CD4-positive, alpha-beta T cell treated with Interleukin-12 subunit alpha and Interleukin-12 subunit beta, for 1 hour (primary cell): Measurements from ENCODE around the gene KIF25.

Source experiments
- DNase-seq: peaks from one replicate; pipeline ENCODE4 v3.0.0-alpha.2; 2020

Gene KIF25, protein sequence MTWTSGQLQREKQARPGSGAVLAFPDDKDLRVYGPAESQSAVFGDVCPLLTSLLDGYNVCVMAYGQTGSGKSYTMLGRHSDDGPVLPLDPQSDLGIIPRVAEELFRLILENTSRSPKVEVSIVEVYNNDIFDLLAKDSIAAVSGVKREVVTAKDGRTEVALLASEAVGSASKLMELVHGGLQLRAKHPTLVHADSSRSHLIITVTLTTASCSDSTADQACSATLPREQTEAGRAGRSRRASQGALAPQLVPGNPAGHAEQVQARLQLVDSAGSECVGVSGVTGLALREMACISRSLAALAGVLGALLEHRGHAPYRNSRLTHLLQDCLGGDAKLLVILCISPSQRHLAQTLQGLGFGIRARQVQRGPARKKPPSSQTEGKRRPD

DNA sequence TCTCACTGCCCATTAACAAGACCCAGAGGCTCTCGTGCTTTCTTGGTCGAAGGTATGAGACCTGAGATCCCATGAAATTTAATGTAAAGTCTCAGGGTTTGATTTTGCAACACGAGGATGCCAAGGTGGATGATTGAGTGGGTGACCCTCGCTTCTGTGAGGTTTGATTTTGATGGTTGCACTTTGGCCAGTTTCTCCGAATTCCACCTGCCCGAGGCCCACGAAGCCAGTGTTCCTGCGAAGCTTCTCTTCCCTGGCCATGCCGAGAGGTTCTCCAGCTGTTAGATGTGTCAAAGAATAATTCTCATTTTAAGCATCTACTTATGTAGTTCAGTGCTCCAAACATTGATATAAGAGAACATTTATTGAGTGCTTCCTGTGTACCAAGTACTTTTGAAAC lies at the start of gene KIF25:
KIF25 (plus strand) TSS at position 30 of the 400 bp plus-strand sequence. CDS start 31,915 bp downstream, outside the sequence.
- no peak for DNase-seq

DNA sequence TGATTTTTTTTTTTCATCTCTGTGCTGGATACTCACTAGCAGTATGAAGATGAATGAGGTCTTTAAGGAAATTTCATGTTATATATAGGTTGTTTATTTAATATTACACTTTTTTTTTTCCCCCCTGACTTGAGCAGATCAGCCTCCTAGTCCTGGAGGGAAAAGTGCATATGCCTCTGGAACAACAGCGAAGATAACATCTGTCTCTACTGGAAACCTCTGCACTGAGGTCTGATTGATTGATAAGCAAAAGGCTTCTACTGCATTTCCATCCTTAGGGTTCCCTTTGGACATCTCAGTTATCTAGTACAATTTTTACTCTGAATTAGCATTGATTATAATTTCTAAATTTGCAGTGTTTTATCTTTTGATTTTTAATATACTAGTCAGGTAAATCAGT lies 49.8 kb upstream of the KIF25 start:
- DNase-seq = no peak

DNA sequence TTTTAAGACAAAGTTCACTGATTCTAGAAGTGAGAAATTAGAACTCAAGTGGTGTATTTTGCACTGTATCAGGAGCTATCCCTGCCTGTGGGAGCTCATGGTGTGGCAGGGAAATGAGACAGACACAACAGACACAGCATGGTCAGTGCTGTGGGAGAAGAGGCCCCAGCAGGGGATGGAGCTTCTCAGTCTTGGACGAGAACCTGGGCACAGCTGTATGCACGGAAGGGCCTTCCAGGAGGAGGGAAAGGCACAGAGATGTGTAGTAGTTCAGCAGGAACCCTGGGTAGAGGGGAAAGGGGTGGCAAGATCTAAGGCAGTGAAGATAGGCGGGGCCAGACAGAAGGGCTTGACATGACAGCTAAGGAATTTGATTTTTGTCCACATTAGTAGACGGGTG lies 48.8 kb upstream of the KIF25 start:
- DNase-seq = no peak

DNA sequence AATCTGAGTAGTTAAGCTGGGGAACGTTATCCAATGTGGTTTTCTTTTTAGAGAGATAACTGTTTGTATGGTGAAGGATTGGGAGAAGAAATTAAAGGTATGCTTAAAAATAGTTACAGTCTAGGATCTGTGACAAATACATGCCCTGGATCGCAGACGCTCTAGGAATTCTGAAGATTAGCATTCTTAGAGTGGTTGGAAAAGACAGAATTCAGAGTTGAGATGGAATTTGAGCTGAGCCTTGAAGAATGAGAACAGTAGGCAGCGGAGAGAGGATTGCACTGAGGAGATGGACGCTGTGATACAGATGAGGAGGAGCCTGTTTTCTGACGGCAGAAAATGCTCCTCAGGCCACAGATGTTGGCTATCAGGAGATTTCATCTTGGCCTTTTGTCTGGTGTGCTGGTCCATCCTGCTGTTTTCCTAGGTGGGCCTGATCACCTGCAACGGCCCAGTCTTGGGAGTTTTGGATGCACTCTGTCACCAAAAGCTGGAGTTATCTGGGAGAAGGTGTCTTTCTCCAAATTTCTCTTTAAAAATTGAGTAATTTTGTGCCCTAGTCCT lies 48.3 kb upstream of the KIF25 start:
- DNase-seq = no peak

DNA sequence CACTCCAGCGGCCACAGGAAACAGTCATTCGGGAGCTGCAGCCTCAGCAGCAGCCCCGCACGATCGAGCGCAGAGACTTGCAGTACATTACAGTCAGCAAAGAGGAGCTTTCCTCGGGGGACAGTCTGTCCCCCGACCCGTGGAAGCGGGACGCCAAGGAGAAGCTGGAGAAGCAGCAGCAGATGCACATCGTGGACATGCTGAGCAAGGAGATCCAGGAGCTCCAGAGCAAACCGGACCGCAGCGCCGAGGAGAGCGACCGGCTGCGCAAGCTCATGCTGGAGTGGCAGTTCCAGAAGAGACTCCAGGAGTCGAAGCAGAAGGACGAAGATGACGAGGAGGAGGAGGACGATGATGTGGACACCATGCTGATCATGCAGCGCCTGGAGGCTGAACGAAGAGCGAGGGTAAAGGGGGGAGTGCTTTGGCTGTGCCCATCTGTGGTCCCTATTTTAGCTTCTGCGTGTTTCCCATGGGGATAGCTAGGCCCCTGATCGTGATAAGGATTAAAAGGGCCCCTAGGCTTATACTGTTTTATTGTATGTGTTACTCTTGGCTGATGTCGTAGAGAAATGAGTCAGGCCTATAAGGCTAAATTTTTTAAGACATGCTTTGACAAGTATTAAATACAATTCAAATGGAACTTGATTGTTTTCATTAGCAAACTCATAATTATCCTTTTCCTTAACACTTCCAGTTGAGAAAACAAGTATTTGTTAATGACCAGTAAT lies 45.5 kb upstream of the KIF25 start:
- DNase-seq = no peak

DNA sequence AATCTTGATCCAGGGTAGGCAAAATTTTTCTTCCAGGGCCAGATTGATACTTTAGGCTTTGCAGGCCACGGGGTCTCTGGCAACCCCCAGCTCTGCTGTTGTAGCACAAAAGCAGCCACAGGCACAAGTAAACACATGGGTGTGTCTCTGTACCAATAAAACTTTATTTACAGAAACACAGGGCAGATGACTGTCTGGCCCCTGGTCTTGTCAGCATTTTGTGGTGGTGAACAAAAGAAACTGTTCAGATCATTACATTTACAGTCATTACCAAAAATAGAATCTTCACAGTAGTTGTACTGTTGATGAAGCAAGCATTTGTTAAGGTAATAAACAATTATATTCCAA lies 45.0 kb upstream of the KIF25 start:
- DNase-seq = no peak

DNA sequence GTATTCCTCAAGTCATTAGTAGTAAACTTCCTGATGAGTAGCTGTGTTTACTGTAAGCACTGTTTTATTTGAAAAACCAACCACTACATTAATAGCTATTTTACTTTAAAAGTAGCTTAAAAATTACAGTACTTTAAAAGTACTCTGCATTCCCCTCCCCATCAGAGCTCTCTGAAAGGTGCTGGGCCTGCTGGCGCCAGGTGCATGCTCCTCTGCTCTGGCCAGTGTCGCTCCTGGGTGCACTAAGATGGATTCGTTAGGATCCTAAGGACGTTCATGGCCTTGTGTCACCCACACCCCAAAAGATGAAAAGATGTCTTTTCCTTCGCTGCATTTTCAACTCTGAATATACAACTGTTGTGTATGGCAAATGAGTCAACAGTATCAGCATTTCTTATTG lies 43.9 kb upstream of the KIF25 start:
- no peak for DNase-seq

DNA sequence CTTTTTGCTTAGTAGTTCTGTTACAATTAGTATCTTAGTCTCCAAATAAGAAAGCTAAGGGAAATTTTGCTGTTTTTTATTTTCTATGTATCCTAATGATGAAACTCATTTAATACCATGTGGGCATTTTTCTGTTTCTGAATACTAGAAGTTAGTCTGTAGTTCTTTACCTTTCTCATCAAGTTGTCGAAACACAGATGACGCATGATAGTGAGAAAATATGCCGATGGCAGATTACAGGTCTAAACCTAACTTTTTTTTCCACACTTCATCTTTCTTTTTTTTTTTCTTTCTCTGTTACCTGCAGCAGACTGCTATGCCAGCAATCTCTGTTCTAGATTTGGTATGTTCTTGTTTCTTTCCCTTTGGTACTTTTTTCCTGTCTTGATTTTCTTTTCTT lies 43.3 kb upstream of the KIF25 start:
- DNase-seq = no peak

DNA sequence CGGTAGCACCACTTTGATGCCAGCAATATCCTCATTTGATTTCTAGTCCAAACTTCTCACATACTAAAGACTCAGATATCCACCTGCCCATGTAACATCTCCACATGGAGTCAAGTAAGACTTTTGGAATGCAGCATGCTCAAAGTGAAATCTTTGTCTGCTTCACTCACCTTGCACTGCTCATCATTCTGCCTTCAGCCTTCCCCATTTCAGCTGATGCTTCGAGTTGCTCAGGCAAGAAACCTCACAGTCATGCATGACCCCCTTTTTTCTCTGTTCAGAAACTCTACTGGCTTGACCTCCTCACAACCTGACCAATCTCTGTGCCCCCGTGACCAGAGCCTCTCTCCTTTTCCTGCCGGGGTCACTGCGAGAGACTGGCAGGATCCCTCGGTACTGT lies 41.0 kb upstream of the KIF25 start:
- DNase-seq = no peak

DNA sequence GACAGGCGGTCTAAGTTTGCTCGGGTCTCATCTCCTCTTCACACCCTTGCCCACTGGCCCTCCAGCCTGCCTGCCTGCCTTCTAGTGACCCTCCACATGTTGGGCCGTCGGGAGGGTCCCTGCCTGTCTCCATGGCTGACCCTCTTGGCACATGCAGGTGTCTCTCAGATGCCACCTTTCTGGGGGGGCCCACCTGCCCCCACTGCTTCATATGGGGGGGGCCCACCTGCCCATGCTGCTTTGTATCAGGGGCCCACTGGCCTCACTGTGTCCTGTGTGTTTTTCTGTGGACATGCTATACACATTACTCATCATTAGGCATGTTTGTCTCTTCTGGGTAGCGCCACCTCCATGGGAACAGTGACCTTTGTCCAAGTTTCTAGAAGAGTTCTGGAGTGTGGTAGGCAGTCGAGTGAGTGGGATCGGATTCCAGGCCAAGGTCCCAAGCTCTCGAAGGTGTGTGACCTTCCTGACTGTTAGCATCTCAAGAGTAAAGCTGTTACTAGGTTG lies 40.4 kb upstream of the KIF25 start:
- DNase-seq = no peak

DNA sequence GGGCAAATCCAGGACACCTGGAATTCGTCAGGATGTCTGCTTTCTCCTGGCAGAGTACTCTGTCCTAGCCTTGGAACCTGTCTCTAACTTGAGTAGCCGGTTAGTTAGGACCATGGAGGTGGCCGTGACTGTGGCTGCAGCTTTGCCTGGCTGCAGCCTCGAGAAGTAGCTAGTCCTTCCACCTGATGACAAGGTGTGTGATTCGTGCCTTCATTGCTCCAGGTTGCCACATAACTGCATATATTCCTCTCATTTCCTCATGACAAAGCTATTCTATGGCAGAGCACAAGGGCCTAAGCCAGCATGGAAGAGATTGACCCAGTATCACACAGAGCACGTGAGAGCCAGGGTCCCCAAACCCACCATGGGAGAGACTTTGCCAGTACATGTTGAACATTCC lies 39.8 kb upstream of the KIF25 start:
- DNase-seq = no peak

DNA sequence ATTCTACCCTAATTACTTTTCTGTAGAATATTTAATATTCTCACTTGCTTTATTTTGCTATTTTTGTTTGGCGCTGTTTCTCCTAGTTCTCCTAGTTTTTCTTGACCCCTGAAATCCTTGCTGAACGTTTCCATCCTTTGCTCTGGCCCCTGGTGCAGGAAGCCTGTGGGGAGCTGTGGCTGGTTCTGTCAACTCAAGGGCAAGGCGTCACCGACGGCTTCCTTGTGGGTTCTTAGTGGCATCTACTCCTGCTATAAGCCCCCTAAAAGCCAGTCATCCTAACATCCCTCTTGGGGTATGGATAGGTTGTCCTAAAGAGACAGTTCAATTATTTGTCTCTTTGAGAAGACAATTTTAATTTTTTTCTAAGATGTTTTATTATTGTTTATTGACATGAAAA lies 36.9 kb upstream of the KIF25 start:
- no peak for DNase-seq

DNA sequence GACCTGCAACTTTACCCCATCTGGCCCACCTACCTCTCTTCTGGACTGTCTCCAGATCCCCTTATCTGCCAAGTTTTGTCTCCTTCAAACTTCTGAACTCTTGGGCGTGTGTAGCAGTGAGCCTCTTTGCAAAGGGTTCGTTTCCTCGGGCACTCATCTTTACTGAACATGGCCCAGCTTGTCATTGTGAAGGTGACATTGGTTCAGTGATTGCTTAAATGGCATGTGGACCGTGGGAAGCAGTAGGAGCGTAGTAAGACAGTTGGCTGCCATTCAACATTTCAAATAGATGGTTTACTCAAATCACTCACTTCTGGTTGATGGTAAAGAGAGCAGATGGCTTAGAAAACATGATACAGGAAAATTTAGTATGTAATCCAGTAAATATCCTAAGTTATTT lies 34.8 kb upstream of the KIF25 start:
- no peak for DNase-seq

DNA sequence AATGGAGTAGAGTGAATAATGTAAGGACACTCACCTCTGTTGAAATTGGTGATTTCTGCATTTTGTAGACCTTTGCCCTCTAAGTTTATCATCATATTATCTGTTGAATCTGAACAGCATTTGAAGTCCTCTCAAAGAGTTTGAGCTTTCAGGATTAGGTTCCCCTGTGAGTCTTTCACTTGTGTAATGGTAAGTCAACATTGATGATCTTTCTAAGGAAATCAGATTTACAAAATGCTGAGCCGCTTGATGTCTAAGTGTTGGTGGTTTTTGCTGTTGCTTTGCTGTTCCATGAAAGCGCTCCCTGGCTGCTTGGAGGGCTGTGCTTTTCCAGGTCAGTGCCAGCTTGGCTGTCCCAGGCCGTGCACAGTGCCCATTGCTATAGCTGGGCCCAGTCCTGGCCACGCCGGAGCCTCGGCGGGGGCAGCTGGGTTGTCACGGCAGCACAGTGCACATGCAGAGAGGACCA lies 33.8 kb upstream of the KIF25 start:
- no peak for DNase-seq

DNA sequence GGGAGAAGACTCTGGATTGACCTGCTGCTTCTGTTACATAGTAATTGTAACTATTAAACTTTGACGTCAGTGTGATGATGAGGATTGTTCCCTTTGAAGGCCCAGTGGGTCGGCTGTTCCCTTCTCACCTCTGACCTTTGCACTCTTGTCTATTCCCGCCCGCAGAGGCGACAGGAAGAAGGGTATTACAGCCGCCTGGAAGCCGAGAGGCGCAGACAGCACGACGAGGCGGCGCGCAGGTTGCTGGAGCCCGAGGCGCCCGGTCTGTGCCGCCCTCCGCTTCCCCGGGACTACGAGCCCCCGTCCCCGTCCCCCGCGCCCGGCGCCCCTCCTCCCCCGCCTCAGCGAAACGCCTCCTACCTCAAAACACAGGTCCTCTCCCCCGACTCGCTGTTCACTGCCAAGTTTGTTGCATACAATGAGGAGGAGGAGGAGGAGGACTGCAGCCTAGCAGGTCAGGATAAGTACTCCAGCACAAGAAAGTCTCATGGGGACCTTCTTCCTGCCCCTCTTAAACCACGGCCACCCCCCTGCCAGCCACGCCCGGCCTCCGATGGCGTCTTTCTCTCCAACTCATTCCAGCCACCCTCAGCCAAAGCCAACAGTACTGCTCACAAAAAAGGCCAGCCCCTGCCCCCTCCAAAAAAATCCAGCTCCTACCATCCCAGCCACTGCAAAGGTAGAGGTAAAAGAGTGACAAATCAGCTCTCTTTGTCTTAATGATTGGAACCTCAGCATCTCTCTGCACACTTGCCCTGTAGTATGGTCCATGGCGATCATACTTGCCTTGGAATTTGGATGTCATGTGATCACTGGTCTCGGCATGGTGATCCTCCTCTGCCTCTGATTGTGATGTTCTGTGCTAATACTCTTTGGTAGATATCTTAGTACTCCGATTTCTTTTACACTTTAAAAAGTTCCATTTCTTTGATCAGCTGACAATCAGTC lies 31.6 kb upstream of the KIF25 start:
- no peak for DNase-seq

DNA sequence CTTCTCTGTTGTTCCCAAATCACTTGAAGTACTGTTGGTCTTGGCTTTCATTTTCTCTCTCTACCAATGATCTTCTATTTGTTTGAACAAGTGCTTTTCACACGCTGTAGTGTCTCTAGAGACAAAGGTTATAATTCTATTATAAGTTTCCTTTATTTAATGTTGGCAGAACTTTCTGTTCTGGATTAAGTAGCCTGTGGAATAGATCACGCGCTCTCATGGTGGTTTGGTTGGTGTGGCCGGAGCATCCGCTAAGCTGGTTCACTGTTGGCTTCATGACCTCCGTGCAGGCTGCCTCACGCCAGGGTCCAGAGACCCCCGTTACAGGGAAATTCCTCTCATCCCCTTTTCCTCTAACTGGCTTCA lies 30.9 kb upstream of the KIF25 start:
- DNase-seq = no peak

DNA sequence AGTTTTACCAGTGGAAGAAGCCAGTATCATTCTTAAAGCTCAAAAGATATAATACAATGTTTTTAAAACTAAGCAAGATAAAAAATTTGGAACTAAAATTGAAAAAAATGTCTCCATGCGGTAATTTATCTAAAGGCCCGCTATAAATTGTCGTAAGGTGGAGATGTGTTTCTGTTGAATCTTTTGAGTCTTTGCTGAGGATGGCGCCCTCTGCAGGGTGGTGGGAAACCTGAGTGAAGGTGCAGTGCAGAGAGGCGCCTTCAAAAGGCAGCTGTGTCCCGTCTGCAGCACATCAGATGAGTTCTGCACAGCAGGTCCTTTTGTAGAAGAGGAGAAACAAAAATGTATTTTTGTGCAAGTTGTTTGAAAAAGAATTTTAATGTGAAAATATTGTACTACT lies 29.4 kb upstream of the KIF25 start:
- no peak for DNase-seq

DNA sequence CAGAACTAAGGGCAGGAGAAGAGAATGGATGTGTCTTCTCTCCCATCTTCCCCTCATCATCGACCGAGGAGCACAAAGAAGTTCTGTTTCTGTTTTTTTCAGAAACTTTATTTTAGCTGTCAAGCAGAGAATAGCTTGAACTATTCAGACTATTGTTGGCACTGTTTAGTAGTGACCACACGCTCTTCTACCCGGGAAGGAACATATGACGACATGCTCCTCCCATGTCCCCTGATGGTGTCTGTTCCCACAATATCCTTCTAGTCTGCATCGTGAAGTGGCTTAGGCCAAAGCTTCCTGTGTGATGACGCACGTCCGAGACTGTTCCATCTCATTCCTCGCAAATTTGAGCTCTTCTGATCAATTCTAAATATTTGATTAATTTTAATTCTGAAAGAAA lies 27.2 kb upstream of the KIF25 start:
- DNase-seq = no peak

DNA sequence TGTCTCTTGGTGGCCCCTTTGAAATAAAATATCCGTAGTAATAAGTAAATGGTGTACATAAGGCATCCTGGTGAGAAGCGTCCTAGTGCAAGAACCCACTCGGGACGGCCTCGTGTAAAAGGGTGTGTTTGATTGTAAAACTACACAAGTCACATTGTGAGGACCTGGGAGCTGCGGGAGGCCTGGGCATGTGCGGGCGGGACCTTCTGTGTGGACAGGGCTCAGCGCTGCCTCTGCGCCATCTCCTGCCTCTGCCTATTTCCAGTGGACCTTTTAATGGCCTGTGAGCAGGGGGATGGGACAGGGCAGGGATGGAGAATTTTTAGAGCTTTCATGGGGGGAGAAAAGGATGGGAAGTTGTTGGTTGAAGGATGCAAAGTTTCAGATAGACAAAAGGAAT lies 25.3 kb upstream of the KIF25 start:
- DNase-seq = no peak

DNA sequence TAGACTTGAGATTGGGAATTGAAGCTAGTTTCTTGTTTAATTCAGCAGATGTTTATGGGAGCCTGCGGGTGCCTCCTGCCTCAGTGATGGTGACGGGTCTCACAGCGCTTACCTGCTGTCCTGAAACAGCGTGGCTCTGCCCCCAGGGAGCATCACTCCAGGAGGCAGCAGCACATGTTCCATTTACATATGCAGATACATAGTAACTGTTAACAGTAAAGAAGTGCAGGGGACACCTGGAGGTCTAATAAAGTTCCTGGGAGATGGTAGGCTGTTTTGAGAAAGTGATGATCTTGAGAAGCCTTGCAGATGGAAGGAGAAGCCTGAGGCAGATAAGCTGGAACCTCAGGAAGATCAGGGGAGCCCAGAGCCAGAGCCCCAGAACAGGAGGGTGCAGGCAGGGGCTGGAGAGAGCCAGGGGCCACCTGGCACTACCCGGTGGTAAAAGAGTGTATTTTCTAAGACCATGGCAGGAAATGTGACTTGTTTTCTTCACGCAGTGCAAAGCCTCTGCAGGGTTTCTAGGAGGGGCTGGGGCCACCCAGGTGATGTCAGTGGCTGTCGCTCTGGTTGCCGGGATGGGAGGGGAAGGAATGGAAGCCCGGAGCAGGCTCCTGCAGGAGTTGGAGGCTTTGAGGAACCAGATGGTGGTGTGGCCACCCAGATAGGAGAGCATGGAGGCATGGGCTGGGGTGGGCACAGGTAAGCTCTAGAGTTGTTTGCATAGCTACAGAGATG lies 24.2 kb upstream of the KIF25 start:
- DNase-seq = no peak

DNA sequence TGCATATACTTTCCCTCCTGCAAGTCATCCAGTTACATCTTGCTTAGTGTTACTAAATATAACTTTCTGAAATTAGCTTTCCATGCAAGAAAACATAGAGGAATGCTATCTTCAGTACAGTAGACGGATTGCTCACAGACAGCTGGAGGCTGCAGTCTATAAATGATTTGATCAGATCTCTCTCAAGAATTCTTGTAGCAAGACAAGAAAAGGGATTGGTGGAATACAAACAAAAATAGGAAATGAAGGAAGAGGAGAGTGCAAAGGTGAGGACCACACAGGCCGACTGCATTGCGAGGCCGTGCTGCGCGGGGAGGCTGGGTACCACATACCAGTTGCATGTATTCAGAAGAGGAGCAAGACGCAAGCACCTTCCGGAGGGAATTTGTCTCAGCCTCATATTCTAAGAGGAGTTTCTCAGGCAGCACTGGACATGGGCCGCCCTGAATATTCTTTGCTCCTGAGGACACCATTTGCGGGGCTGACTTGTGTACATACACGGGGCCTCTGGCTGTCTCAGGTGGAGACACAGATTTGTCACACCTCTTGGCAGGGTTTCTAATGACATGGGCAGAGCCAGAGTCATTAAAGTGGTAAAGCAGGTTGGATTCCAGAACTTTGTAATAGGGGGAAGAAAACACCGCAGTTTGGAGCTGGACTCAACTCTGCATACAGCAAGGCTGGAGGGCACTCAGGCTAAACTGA lies 22.7 kb upstream of the KIF25 start:
- DNase-seq = no peak

DNA sequence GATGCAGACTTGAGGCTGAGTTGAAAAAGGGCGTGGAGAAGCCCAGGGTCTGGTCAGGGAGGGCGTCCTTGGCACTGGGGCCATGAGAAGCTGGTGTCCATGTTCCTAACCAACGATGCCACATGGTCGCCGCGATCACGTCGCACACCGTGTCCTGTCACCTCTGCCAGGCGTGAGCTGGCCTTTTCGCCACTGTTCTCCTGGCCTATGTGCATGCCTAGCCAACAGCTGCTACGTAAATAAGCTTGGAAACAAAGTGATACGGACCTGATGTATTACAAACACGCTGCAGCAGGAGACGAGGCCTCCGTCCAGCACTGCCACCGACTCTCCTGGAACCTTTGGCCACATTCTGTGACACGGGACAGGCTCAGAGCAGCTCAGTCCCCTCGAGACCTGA lies 22.0 kb upstream of the KIF25 start:
- no peak for DNase-seq
